ENCODE data around the gene GADL1.

DNA sequence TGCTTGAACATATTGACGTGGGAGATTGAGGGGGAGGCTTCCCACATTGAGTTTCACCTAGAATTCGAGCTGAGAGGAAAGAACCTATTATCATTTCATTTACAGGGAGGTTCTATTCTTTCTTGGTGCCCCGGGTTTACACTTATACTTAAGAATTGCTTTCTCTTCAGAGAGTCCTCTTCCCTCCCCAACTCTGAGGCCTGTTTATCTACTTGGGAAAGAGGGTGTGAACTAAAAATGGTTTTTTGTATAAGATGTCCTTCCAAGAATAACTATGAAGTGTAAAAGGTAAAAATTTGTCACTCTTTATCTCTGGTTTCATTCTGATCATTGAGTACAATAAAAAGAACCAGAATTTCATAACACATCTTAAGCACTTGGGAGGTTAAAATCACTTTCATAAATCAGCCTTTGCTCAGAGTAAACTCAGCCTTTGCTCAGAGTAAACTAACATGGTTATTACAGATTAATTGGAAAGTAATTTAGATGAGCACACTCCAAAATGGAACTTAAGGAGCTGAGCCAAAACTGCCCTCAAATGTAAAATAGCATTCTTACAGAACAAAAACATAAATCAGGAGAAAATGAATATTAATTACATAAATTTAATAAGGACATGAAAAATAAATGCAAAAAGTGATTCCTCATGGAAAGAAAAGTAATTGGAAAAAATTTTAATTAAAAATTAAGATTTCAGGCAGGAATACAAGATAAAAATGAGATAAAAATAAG lies 75.2 kb downstream of the GADL1 start:
- TF ChIP-seq POLR2A (IDR thresholded peaks at IDR 0.05) (no peak), CTCF (IDR thresholded peaks at IDR 0.05) (no peak)
